Large intestine (tissue), 3 donors: ENCODE results near the gene BCL2. TPM values are rescaled to one million over a fixed set of nuclear protein-coding genes. Genes with fewer than 3 reads are reported as not detected.

Source experiments
- DNase-seq, 2 donors: peaks; one replicate each; pipeline versions ENCODE4 v3.0.0 to v3.0.0-alpha.2; 2013
- H3K27ac ChIP-seq: one replicate; pipeline ENCODE4 v1.5.1; 2013; ENCODE audit warnings: low read length
- H3K27me3 ChIP-seq: 2 replicates; pipeline ENCODE4 v1.6.1; 2013; ENCODE audit warnings: low read length; ENCODE audit not compliant: control insufficient read depth, insufficient read depth
- H3K36me3 ChIP-seq: 2 replicates; pipeline ENCODE4 v1.6.1; 2013; ENCODE audit warnings: low read length; ENCODE audit not compliant: control insufficient read depth, insufficient read depth
- H3K4me1 ChIP-seq: one replicate; pipeline ENCODE4 v1.6.1; 2013; ENCODE audit warnings: low read length; ENCODE audit not compliant: control insufficient read depth, insufficient read depth
- H3K4me3 ChIP-seq: one replicate; pipeline ENCODE4 v1.5.1; 2013; ENCODE audit warnings: low read length
- H3K9me3 ChIP-seq: one replicate; pipeline ENCODE4 v1.6.1; 2013; ENCODE audit warnings: mild to moderate bottlenecking, low read depth, low read length, moderate library complexity; ENCODE audit not compliant: control insufficient read depth
- WGBS: methylation state at CpG from one replicate; pipeline ENCODE4 v1.1.5; 2013; ENCODE audit warnings: low lambda C conversion rate; ENCODE audit not compliant: insufficient coverage; 5-methylcytosine and 5-hydroxymethylcytosine counted together
- polyA plus RNA-seq: library from polyadenylated mRNA; unstranded; fragments of 120-200 nt; gene quantifications from one replicate; pipeline ENCODE4 v1.2.1, GENCODE V29; 2013

BCL2 gene
- polyA plus RNA-seq, 1 donor, result 8.8 TPM

DNA sequence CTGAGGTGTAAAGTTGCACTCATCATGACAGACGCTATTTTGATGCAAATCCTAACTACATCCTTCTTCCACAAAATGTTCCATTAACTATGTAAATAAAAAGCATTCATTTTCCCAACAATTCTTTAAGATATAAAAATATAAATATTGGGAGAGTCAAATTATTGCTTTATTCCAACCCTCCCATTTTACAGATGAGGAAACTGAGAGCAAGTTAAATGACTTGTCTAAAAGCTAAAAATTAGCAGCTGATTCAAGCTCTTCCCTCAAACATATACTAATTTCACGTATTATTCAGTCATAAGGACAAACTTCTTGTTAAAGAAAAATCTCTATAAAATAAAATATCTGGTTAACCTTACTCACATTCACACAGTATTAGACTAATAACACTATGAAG, 30.7 kb upstream of the BCL2 start:
- DNase-seq, result no peak
- Histone ChIP-seq H3K27me3 (no peaks in the 10 kb centered on the region), H3K36me3 (peaks cover 79% of the 10 kb centered on the region), H3K4me3 (no peak overlapping the region), H3K27ac (no peak overlapping the region), H3K9me3 (no peaks in the 10 kb centered on the region), H3K4me1 (no peaks in the 10 kb centered on the region)
- 0% methylated on average over 1 of the region's 2 CpGs for WGBS

- DNase-seq, result no peak
- Histone ChIP-seq H3K27me3 (no peaks in the 10 kb centered on the region), H3K36me3 (peaks cover 81% of the 10 kb centered on the region), H3K4me1 (no peaks in the 10 kb centered on the region), H3K4me3 (no peak overlapping the region), H3K27ac (no peak overlapping the region), H3K9me3 (no peaks in the 10 kb centered on the region)
- WGBS, result 100% methylated on average over 1 of the region's 7 CpGs
Observed at GRCh38 chr18:63348508-63349136, 29.1 kb upstream of the BCL2 start.

GRCh38 chr18:63346480-63347183, 27.1 kb upstream of the BCL2 start:
- Histone ChIP-seq H3K4me1 (no peaks in the 10 kb centered on the region), H3K27me3 (no peaks in the 10 kb centered on the region), H3K4me3 (no peak overlapping the region), H3K36me3 (peaks cover 83% of the 10 kb centered on the region), H3K9me3 (no peaks in the 10 kb centered on the region), H3K27ac (no peak overlapping the region)
- no peak for DNase-seq
- WGBS, result 93% methylated on average over 4 of the region's 7 CpGs

GRCh38 chr18:63346031-63346430, 26.5 kb upstream of the BCL2 start:
- Histone ChIP-seq H3K27ac (no peak overlapping the region), H3K4me3 (no peak overlapping the region), H3K27me3 (no peaks in the 10 kb centered on the region), H3K9me3 (no peaks in the 10 kb centered on the region), H3K4me1 (no peaks in the 10 kb centered on the region), H3K36me3 (peaks cover 78% of the 10 kb centered on the region)
- DNase-seq, result no peak
- WGBS, result no CpG with 5 or more reads among the region's 7 CpGs

DNA sequence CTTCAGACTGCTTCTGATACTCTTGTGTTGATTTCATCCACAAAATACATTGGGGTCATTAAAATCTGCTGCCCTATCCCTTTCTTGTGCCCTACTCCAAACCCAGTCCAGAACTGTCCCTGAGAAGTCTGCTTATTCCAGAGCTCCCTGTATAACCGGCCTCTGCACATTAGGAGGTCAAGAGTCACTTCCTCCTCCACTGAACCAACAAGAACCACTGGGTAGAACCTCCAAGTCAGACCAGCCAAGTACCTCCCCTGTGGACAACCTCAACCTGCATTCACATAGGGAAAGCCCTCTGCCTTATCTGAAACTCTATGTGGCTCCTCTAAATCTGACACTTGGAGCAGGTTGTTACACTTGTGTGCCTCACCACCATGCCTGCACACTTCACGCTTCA, 25.3 kb upstream of the BCL2 start:
- H3K36me3 ChIP-seq, result peaks cover 75% of the 10 kb centered on the region
- no peak overlapping the region for H3K4me3 ChIP-seq
- H3K4me1 ChIP-seq, result no peaks in the 10 kb centered on the region
- WGBS, result no CpG with 5 or more reads among the region's 2 CpGs
- no peaks in the 10 kb centered on the region for H3K9me3 ChIP-seq
- no peak for DNase-seq
- H3K27me3 ChIP-seq, result no peaks in the 10 kb centered on the region
- no peak overlapping the region for H3K27ac ChIP-seq

GRCh38 chr18:63344263-63344662, 24.7 kb upstream of the BCL2 start:
- Histone ChIP-seq H3K4me3 (no peak overlapping the region), H3K9me3 (no peaks in the 10 kb centered on the region), H3K4me1 (no peaks in the 10 kb centered on the region), H3K27ac (no peak overlapping the region), H3K27me3 (no peaks in the 10 kb centered on the region), H3K36me3 (peaks cover 71% of the 10 kb centered on the region)
- peak in 1 of 2 donors; percentile 16 for DNase-seq
- WGBS, result no CpG with 5 or more reads among the region's 5 CpGs

- peaks cover 68% of the 10 kb centered on the region for H3K36me3 ChIP-seq
- H3K9me3 ChIP-seq, result no peaks in the 10 kb centered on the region
- no peak overlapping the region for H3K27ac ChIP-seq
- H3K4me3 ChIP-seq, result no peak overlapping the region
- no CpG with 5 or more reads among the region's 5 CpGs for WGBS
- no peaks in the 10 kb centered on the region for H3K4me1 ChIP-seq
- no peaks in the 10 kb centered on the region for H3K27me3 ChIP-seq
- DNase-seq, result no peak
Observed at GRCh38 chr18:63342206-63342605, 22.6 kb upstream of the BCL2 start.

DNA sequence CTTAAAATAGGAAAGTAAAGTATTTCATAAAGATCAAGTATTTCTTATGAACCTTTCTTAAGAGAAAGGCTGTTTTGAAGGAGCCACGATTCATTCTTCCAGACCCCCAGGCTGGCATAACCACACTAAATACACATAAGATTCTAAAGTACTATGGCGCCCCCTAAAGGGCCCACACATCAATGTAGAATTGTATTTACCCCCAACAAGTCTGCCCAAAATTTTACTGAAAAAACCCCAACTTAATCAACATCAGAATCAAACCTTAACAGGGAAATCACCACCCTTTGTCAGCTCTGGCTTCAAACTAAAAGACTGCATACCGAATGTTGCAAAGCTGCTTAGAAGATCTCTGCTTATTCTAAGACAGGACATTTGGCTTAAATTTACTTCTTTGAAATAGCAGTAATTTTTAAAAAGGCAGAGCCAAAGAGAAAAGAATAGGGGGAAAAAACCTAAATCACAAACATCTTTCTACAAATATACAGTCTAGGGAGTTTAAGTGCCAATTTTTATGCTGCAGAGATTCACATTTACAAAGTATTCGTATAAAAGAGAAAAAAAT, 20.4 kb upstream of the BCL2 start:
- Histone ChIP-seq H3K27ac (no peak overlapping the region), H3K4me1 (no peaks in the 10 kb centered on the region), H3K36me3 (peaks cover 57% of the 10 kb centered on the region), H3K9me3 (no peaks in the 10 kb centered on the region), H3K27me3 (no peaks in the 10 kb centered on the region), H3K4me3 (no peak overlapping the region)
- peak in 1 of 2 donors; percentile 10 for DNase-seq
- WGBS, result no CpG with 5 or more reads among the region's 4 CpGs

GRCh38 chr18:63336366-63337099, 17.0 kb upstream of the BCL2 start:
- DNase-seq, result peak; percentile 51 to 53
- WGBS, result 20% methylated on average over 1 of the region's 8 CpGs

DNA sequence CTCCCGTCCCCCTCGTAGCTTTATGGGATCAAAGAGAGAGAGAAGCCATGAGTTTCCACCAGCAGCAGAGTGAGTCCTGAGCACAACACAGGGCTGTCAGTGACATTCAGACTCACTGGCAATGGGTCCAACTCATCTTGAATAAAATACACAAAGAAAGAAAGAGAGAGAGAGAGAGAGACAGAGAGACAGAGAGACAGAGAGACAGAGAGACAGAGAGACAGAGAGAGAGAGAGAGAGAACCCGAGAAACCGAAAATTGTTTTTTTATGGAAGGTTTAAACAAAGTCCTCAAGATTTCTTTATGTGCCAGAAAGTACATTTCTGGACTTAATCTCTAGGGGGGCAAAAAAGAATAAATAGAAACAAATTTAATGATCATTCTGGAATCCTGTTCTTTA, 11.5 kb upstream of the BCL2 start:
- Histone ChIP-seq H3K27me3 (no peaks in the 10 kb centered on the region), H3K4me1 (no peaks in the 10 kb centered on the region), H3K9me3 (no peaks in the 10 kb centered on the region), H3K27ac (no peak overlapping the region), H3K4me3 (no peak overlapping the region), H3K36me3 (peaks cover 46% of the 10 kb centered on the region)
- no peak for DNase-seq
- WGBS, result 100% methylated on average over 1 of the region's 4 CpGs

More at GRCh38 chr18:63336366-63337099, 17.0 kb upstream of the BCL2 start:
- Histone ChIP-seq H3K27ac (peak overlapping the region; percentile 70), H3K27me3 (no peaks in the 10 kb centered on the region), H3K9me3 (no peaks in the 10 kb centered on the region), H3K4me1 (no peaks in the 10 kb centered on the region), H3K36me3 (peaks cover 57% of the 10 kb centered on the region), H3K4me3 (no peak overlapping the region)
